ENCODE measurements around the gene SKIC8.

SKIC8 gene

GRCh38 chr15:78316283-78317083 is 17.1 kb upstream of the SKIC8 start:
- ChIA-PET CTCF (interaction anchor here (0.6 kb wide), 2 partner anchors 99 to 102 kb away, joined by 3 to 5 read pairs; no protein-coding TSS in a partner anchor), POLR2A (ENCODE audit: low non-redundant PET) (no interaction called here)
- no peak for DNase-seq (ENCODE audit: low spot score)
- TF ChIP-seq, protein P1, sequence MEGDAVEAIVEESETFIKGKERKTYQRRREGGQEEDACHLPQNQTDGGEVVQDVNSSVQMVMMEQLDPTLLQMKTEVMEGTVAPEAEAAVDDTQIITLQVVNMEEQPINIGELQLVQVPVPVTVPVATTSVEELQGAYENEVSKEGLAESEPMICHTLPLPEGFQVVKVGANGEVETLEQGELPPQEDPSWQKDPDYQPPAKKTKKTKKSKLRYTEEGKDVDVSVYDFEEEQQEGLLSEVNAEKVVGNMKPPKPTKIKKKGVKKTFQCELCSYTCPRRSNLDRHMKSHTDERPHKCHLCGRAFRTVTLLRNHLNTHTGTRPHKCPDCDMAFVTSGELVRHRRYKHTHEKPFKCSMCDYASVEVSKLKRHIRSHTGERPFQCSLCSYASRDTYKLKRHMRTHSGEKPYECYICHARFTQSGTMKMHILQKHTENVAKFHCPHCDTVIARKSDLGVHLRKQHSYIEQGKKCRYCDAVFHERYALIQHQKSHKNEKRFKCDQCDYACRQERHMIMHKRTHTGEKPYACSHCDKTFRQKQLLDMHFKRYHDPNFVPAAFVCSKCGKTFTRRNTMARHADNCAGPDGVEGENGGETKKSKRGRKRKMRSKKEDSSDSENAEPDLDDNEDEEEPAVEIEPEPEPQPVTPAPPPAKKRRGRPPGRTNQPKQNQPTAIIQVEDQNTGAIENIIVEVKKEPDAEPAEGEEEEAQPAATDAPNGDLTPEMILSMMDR (conservative IDR thresholded peaks at IDR 0.05; ENCODE audit: low read depth): no peak
- H3K27ac ChIP-seq: no peak overlapping the region

DNA sequence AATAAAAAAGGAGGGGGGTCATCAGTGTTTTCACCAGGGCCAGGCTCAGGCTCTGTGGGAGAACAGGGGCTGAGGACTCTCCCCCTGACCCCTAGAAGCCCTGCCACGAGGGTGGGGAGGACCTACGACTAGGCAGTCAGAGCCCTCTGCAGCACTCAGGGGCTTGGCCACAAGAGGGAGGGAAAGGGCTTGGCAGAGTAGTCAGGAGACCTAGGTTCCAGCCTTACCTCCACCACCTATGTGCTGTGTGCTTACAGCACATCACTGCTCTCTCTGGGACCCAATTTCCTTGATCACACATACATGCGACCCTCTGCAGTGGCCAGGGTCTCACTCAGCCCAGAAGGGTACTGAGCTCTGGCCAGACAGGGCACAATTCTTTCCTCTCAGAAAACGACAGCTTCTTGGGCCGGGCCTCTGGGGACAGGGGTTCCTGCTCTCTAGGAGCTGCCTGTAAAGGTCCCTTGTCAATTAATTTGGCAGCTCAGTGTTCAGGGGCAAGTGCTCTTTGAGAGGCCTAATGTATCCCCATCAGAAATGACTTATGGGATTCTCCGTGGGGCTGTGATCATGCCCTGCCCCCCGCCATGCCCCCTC is 16.4 kb upstream of the SKIC8 start:
- POLR2A ChIA-PET (ENCODE audit: low non-redundant PET): no interaction called here
- H3K27ac ChIP-seq: no peak overlapping the region
- CTCF ChIA-PET: interaction anchor here (0.6 kb wide), 2 partner anchors 100 to 102 kb away, joined by 3 to 5 read pairs; no protein-coding TSS in a partner anchor
- TF ChIP-seq, protein P1 (conservative IDR thresholded peaks at IDR 0.05; ENCODE audit: low read depth): no peak
- DNase-seq (ENCODE audit: low spot score): no peak

- no peak for DNase-seq (ENCODE audit: low spot score)
- CTCF ChIA-PET: no interaction called here
- POLR2A ChIA-PET (ENCODE audit: low non-redundant PET): no interaction called here
- no peak overlapping the region for H3K27ac ChIP-seq
- TF ChIP-seq, protein P1 (conservative IDR thresholded peaks at IDR 0.05; ENCODE audit: low read depth): no peak
Measured at GRCh38 chr15:78314181-78314581, 14.8 kb upstream of the SKIC8 start.

DNA sequence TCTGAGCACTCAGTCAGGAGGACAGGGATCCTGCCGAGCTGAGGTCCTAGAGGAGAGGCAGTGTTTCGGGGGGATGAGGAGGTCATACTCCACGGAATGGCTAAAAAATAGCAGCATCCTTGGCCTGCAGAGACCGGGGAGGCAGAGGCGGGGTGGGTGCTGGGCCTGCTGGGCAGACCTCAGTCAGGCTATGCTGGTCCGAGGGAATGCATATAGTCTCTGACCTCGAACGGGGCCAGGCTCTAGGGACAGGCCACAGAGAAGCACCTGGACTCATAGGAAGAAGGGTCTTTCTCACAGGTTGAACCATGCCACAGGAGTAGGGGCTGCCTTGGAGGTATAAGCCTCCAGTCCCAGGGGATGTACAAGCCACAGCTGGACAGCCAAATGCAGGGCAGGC is 14.0 kb upstream of the SKIC8 start:
- CTCF ChIA-PET: interaction anchor here (1.2 kb wide), 1 partner anchor 438 kb away, joined by 5 read pairs; no protein-coding TSS in a partner anchor

DNA sequence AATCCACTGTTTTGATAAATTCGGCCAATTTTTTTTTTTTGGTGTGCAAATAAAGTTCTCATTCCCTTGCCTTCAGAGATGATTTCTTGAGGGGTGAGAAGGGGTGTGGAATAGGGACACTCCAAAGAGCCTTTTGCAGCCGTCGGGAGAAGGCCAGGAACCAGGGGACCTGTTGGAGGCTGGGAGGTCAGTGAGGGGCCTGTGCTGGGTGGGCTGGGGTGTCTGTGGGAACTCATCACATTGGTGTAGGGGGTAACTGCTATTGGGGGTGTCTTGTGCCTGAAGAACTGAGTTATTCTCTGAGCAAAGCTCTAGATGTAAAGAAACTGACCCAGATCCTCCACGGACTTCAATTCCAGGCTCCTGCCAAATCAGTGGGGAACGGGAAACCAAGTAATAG is 13.5 kb upstream of the SKIC8 start:
- DNase-seq (ENCODE audit: low spot score): no peak
- CTCF ChIA-PET: interaction anchor here (0.7 to 1.2 kb wide), 2 partner anchors 109 to 438 kb away, joined by 3 to 5 read pairs; no protein-coding TSS in a partner anchor
- POLR2A ChIA-PET (ENCODE audit: low non-redundant PET): no interaction called here
- TF ChIP-seq, protein P1 (conservative IDR thresholded peaks at IDR 0.05; ENCODE audit: low read depth): no peak
- H3K27ac ChIP-seq: no peak overlapping the region

More for the DNA sequence above, 14.0 kb upstream of the SKIC8 start:
- POLR2A ChIA-PET (ENCODE audit: low non-redundant PET): no interaction called here
- no peak overlapping the region for H3K27ac ChIP-seq
- TF ChIP-seq, protein P1 (conservative IDR thresholded peaks at IDR 0.05; ENCODE audit: low read depth): no peak
- DNase-seq (ENCODE audit: low spot score): no peak

- POLR2A ChIA-PET (ENCODE audit: low non-redundant PET): no interaction called here
- CTCF ChIA-PET: interaction anchor here (0.7 to 1.2 kb wide), 3 partner anchors 105 to 439 kb away, joined by 3 to 5 read pairs (median 3); no protein-coding TSS in a partner anchor
- TF ChIP-seq, protein P1 (conservative IDR thresholded peaks at IDR 0.05; ENCODE audit: low read depth): no peak
- DNase-seq (ENCODE audit: low spot score): no peak
- H3K27ac ChIP-seq: no peak overlapping the region
Measured at GRCh38 chr15:78312536-78312935, 13.1 kb upstream of the SKIC8 start.

Measured in RWPE1 (cell line).